MCF 10A (cell line): Measurements from ENCODE around the gene FAM184B. TPM values are rescaled to one million over a fixed set of nuclear protein-coding genes. Genes with fewer than 3 reads are reported as not detected.

Experiments
- BruUV-seq: library from RNA; stranded (reverse); fragments of 400-500 nt; replicated peaks from 2 replicates; lab custom pipeline; 2021; lab: Mats Ljungman, UMichigan
- CTCF ChIA-PET: fragments of 300-600 bp; sonication (Branson Sonifier 250); formaldehyde crosslinking; extraction: SDS; loops from one replicate; lab custom pipeline; 2021; ENCODE audit warnings: antibody characterized with exemption, inconsistent platforms; lab: Yijun Ruan, JAX
- POLR2A ChIA-PET: fragments of 300-600, 350-650 bp; sonication (Branson Sonifier 250); formaldehyde crosslinking; extraction: SDS; loops from one replicate; lab custom pipeline; 2020; ENCODE audit warnings: antibody characterized with exemption, inconsistent platforms; lab: Yijun Ruan, JAX
- DNase-seq: peaks from one replicate; pipeline ENCODE4 v3.0.0-alpha.2; 2018; ENCODE audit not compliant: unreplicated experiment
- H3K27ac Mint-ChIP-seq: one replicate; pipeline ENCODE4 v1.8.0; 2022; ENCODE audit warnings: mild to moderate bottlenecking, low read depth, mixed read lengths; ENCODE audit not compliant: unreplicated experiment
- H3K27me3 Mint-ChIP-seq: one replicate; pipeline ENCODE4 v1.8.0; 2022; ENCODE audit warnings: mixed read lengths; ENCODE audit not compliant: insufficient read depth, unreplicated experiment
- H3K36me3 Mint-ChIP-seq: one replicate; pipeline ENCODE4 v1.8.0; 2022; ENCODE audit warnings: mild to moderate bottlenecking, moderate library complexity, mixed read lengths; ENCODE audit not compliant: insufficient read depth, unreplicated experiment
- H3K4me1 Mint-ChIP-seq: one replicate; pipeline ENCODE4 v1.8.0; 2022; ENCODE audit warnings: mixed read lengths; ENCODE audit not compliant: insufficient read depth, unreplicated experiment
- H3K4me3 Mint-ChIP-seq: one replicate; pipeline ENCODE4 v1.8.0; 2022; ENCODE audit warnings: mild to moderate bottlenecking, moderate library complexity, mixed read lengths; ENCODE audit not compliant: unreplicated experiment
- H3K9me3 Mint-ChIP-seq: one replicate; pipeline ENCODE4 v1.8.0; 2022; ENCODE audit warnings: mixed read lengths; ENCODE audit not compliant: unreplicated experiment
- CTCF ChIP-seq: fragments of 200-600 bp; IDR thresholded peaks from one replicate; pipeline ENCODE4 v1.8.0; 2022; ENCODE audit warnings: antibody characterized with exemption, mild to moderate bottlenecking; ENCODE audit not compliant: unreplicated experiment
- intact Hi-C: fragments of 100-400 bp; cut with micrococcal nuclease; formaldehyde crosslinking; loops from 2 replicates; pipeline ENCODE4 v1.14.1; 2022
- total RNA-seq: library from RNA; stranded (reverse); gene quantifications from 2 replicates; pipeline ENCODE4 v1.2.3, GENCODE V29; 2022

FAM184B gene
- total RNA-seq, 1 experiment from 2014 or later: not detected

- Mint-ChIP-seq H3K36me3 (peaks cover 17% of the 10 kb centered on the region), H3K9me3 (no peaks in the 10 kb centered on the region), H3K4me1 (peaks cover 36% of the 10 kb centered on the region), H3K27me3 (no peaks in the 10 kb centered on the region), H3K27ac (peak overlapping the region; percentile 98), H3K4me3 (peak overlapping the region; percentile 89)
- no peak for TF ChIP-seq CTCF
- POLR2A ChIA-PET: interaction anchor here (0.7 to 8.0 kb wide), 18 partner anchors 9 to 1620 kb away, joined by 3 to 64 read pairs (median 8); partner anchors contain the start of genes LAP3, LCORL, MED28 and QDPR
- peak; percentile 51 for DNase-seq
- no TSS peak for BruUV-seq
- intact Hi-C loops: no loop called here
- CTCF ChIA-PET: interaction anchor here (1.0 kb wide), 1 partner anchor 263 kb away, joined by 3 read pairs; no protein-coding TSS in a partner anchor
These were observed 29.7 kb upstream of the FAM184B start for GRCh38 chr4:17811078-17811603.

GRCh38 chr4:17810260-17811077 lies 29.0 kb upstream of the FAM184B start, which contains the start of the genes DCAF16 and NCAPG:
Gene DCAF16 (minus strand): TSS chr4:17810757. CDS start chr4:17804141, 6,616 bp downstream.
Gene NCAPG (plus strand): TSS chr4:17810979. CDS start chr4:17811078, 99 bp downstream.
- H3K4me3 Mint-ChIP-seq: peak within 1 kb of the TSS; percentile 89
- H3K27me3 Mint-ChIP-seq: no peaks in the 10 kb centered on the region
- ChIA-PET CTCF (interaction anchor here (0.6 to 6.1 kb wide), 8 partner anchors 13 to 1379 kb away, joined by 3 to 50 read pairs (median 4); partner anchors contain the start of gene QDPR), POLR2A (interaction anchor here (0.7 to 8.0 kb wide), 27 partner anchors 8 to 1620 kb away, joined by 3 to 64 read pairs (median 5); partner anchors contain the start of genes LAP3, LCORL, MED28 and QDPR)
- H3K9me3 Mint-ChIP-seq: no peaks in the 10 kb centered on the region
- H3K4me1 Mint-ChIP-seq: peaks cover 38% of the 10 kb centered on the region
- no peak for TF ChIP-seq CTCF
- peaks cover 17% of the 10 kb centered on the region for H3K36me3 Mint-ChIP-seq
- peak within 1 kb of the TSS; percentile 98 for H3K27ac Mint-ChIP-seq
- intact Hi-C loops: loop anchor here (1.0 kb wide), 1 partner anchor 14 kb away; no protein-coding TSS in a partner anchor
- DNase-seq: peak; percentile 100
- TSS peak; percentile 63 for BruUV-seq

- POLR2A ChIA-PET: interaction anchor here (0.6 to 8.0 kb wide), 23 partner anchors 9 to 808 kb away, joined by 3 to 64 read pairs (median 6); partner anchors contain the start of genes LAP3, LCORL, MED28 and QDPR
- peaks cover 18% of the 10 kb centered on the region for H3K36me3 Mint-ChIP-seq
- no peaks in the 10 kb centered on the region for H3K27me3 Mint-ChIP-seq
- DNase-seq: no peak
- peak overlapping the region; percentile 98 for H3K27ac Mint-ChIP-seq
- peaks cover 38% of the 10 kb centered on the region for H3K4me1 Mint-ChIP-seq
- no TSS peak for BruUV-seq
- no peak for TF ChIP-seq CTCF
- H3K9me3 Mint-ChIP-seq: no peaks in the 10 kb centered on the region
- CTCF ChIA-PET: interaction anchor here (0.6 to 6.1 kb wide), 11 partner anchors 12 to 1164 kb away, joined by 3 to 50 read pairs (median 4); partner anchors contain the start of genes MED28 and QDPR
- intact Hi-C loops: loop anchor here (1.0 to 5.0 kb wide), 3 partner anchors 15 to 172 kb away; no protein-coding TSS in a partner anchor
- peak overlapping the region; percentile 89 for H3K4me3 Mint-ChIP-seq
These were observed 28.2 kb upstream of the FAM184B start for GRCh38 chr4:17809667-17810066.
